Liver (tissue), 9 donors: ENCODE measurements around the gene GOLGA6D. TPM values are rescaled to one million over a fixed set of nuclear protein-coding genes. Genes with fewer than 3 reads are reported as not detected.

ENCODE experiments used
- DNase-seq: peaks from one replicate; pipeline ENCODE4 v3.0.0-alpha.2; 2017; ENCODE audit warnings: low spot score
- H3K27ac ChIP-seq, 2 donors: one replicate each; pipeline ENCODE4 v1.7.0; 2013; ENCODE audit warnings: inconsistent platforms in 2 of 2, low read length in 2 of 2, control low read depth in 1 of 2, low read depth in 1 of 2, mild to moderate bottlenecking in 1 of 2
- H3K27me3 ChIP-seq, 4 donors: one replicate each; pipeline versions ENCODE4 v1.6.1 to v1.7.0; 2013; ENCODE audit warnings: low read length in 3 of 4, inconsistent platforms in 1 of 4, mild to moderate bottlenecking in 1 of 4, moderate library complexity in 1 of 4; ENCODE audit not compliant: control insufficient read depth in 4 of 4, insufficient read depth in 4 of 4
- H3K36me3 ChIP-seq, 4 donors: one replicate each; pipeline versions ENCODE4 v1.6.1 to v1.7.0; 2013; ENCODE audit warnings: low read length in 3 of 4, mild to moderate bottlenecking in 3 of 4, low read depth in 1 of 4, moderate library complexity in 1 of 4; ENCODE audit not compliant: control insufficient read depth in 4 of 4, insufficient read depth in 3 of 4
- H3K4me1 ChIP-seq, 4 donors: one replicate each; pipeline versions ENCODE4 v1.6.1 to v1.7.0; 2013; ENCODE audit warnings: low read length in 3 of 4, mild to moderate bottlenecking in 3 of 4, moderate library complexity in 1 of 4; ENCODE audit not compliant: control insufficient read depth in 4 of 4, insufficient read depth in 4 of 4
- H3K4me3 ChIP-seq, 3 donors: one replicate each; pipeline versions ENCODE4 v1.6.1 to v1.7.0; 2013; ENCODE audit warnings: low read length in 3 of 3, control low read depth in 1 of 3, low read depth in 1 of 3, mild to moderate bottlenecking in 1 of 3
- H3K9ac ChIP-seq, 2 donors: one replicate each; pipeline ENCODE4 v1.7.0; 2013; ENCODE audit warnings: low read length in 2 of 2, mild to moderate bottlenecking in 2 of 2, moderate library complexity in 2 of 2, control low read depth in 1 of 2, low read depth in 1 of 2
- H3K9me3 ChIP-seq, 4 donors: one replicate each; pipeline versions ENCODE4 v1.6.1 to v1.7.0; 2013; ENCODE audit warnings: low read length in 3 of 4; ENCODE audit not compliant: control insufficient read depth in 4 of 4
- ATF3 ChIP-seq: IDR thresholded peaks from 2 replicates; pipeline ENCODE4 v1.6.1; 2016; ENCODE audit warnings: antibody characterized with exemption
- CTCF ChIP-seq: fragments of 150-350 bp; IDR thresholded peaks from 2 replicates; pipeline ENCODE4 v1.5.1; 2017; ENCODE audit warnings: improper control_type of control experiment, low read depth, low read length; ENCODE audit not compliant: missing input control
- EGR1 ChIP-seq, 2 donors: IDR thresholded peaks; 2 replicates each; pipeline ENCODE4 v1.6.1; 2016 to 2018; ENCODE audit warnings: antibody characterized with exemption in 2 of 2, low read depth in 2 of 2
- FOXA1 ChIP-seq: IDR thresholded peaks from 2 replicates; pipeline ENCODE4 v1.6.1; 2016; ENCODE audit warnings: antibody characterized with exemption
- FOXA2 ChIP-seq: IDR thresholded peaks from 2 replicates; pipeline ENCODE4 v1.6.1; 2016; ENCODE audit warnings: antibody characterized with exemption
- GABPA ChIP-seq, 2 donors: IDR thresholded peaks in 1 of 2; conservative IDR thresholded peaks in 1 of 2; 2 replicates each; pipeline ENCODE4 v1.6.1; 2016; ENCODE audit warnings: antibody characterized with exemption in 2 of 2, mild to moderate bottlenecking in 1 of 2, moderate library complexity in 1 of 2
- HNF4A ChIP-seq, 2 donors: conservative IDR thresholded peaks; 2 replicates each; pipeline ENCODE4 v1.6.1; 2016; ENCODE audit warnings: antibody characterized with exemption in 2 of 2, mild to moderate bottlenecking in 2 of 2
- HNF4G ChIP-seq: IDR thresholded peaks from 2 replicates; pipeline ENCODE4 v1.6.1; 2016; ENCODE audit warnings: antibody characterized with exemption
- JUND ChIP-seq, 2 donors: IDR thresholded peaks; 2 replicates each; pipeline ENCODE4 v1.6.1; 2016; ENCODE audit warnings: antibody characterized with exemption in 2 of 2
- MAX ChIP-seq: IDR thresholded peaks from 2 replicates; pipeline ENCODE4 v1.6.1; 2016; ENCODE audit warnings: antibody characterized with exemption
- NR2F2 ChIP-seq: IDR thresholded peaks from 2 replicates; pipeline ENCODE4 v1.6.1; 2016; ENCODE audit warnings: antibody characterized with exemption
- RAD21 ChIP-seq, 2 donors: IDR thresholded peaks; 2 replicates each; pipeline ENCODE4 v1.6.1; 2016; ENCODE audit warnings: antibody characterized with exemption in 2 of 2, mild to moderate bottlenecking in 2 of 2
- REST ChIP-seq: IDR thresholded peaks from 2 replicates; pipeline ENCODE4 v1.6.1; 2016; ENCODE audit warnings: antibody characterized with exemption, mild to moderate bottlenecking
- RXRA ChIP-seq, 2 donors: IDR thresholded peaks; 2 replicates each; pipeline ENCODE4 v1.6.1; 2017 to 2018; ENCODE audit warnings: antibody characterized with exemption in 2 of 2, mild to moderate bottlenecking in 1 of 2
- SP1 ChIP-seq: IDR thresholded peaks from 2 replicates; pipeline ENCODE4 v1.6.1; 2018; ENCODE audit warnings: antibody characterized with exemption, mild to moderate bottlenecking
- TAF1 ChIP-seq: conservative IDR thresholded peaks from 2 replicates; pipeline ENCODE4 v1.6.1; 2016; ENCODE audit warnings: antibody characterized with exemption, mild to moderate bottlenecking
- YY1 ChIP-seq: IDR thresholded peaks from 2 replicates; pipeline ENCODE4 v1.6.1; 2016; ENCODE audit warnings: antibody characterized with exemption, mild to moderate bottlenecking
- ZBTB33 ChIP-seq: IDR thresholded peaks from 2 replicates; pipeline ENCODE4 v1.6.1; 2016; ENCODE audit warnings: antibody characterized with exemption
- WGBS: extraction: QIAGEN DNeasy Blood & Tissue Kit; methylation state at CpG from one replicate; pipeline ENCODE4 v1.1.7; 2013; 5-methylcytosine and 5-hydroxymethylcytosine counted together
- polyA plus RNA-seq, 2 donors: library from polyadenylated mRNA; stranded (reverse) in 1 of 2; unstranded in 1 of 2; fragments of 200-250 nt in 1 of 2; fragments of >200 nt in 1 of 2; fragmentation: Nextera tagmentation in 1 of 2; extraction: Ambion mirVana in 1 of 2; gene quantifications; one replicate each; pipeline versions ENCODE4 v1.2.1 to v1.2.3, GENCODE V29; 2013 to 2015
- total RNA-seq, 2 donors: library from RNA; depleted of rRNA; stranded (reverse); fragments of >200 nt; gene quantifications; one replicate each; pipeline ENCODE4 v1.2.3, GENCODE V29; 2014
- donor health status: healthy.
- donor health status: healthy.
- donor health status: healthy.
- donor health status: healthy.
- donor health status: healthy.

The GOLGA6D gene
- total and polyA plus RNA-seq, 4 donors: 0.02 to 0.08 (median 0.05) TPM

GRCh38 chr15:75234191-75234810 lies 48.3 kb upstream of the GOLGA6D start:
- 85% methylated on average over 5 of the region's 5 CpGs for WGBS
- Histone ChIP-seq H3K9ac (no peak overlapping the region), H3K9me3 (no peaks in the 10 kb centered on the region), H3K27me3 (peaks cover 0 to 6% (median 0%) of the 10 kb centered on the region in 4 donors), H3K4me3 (no peak overlapping the region), H3K27ac (no peak overlapping the region), H3K36me3 (no peaks in the 10 kb centered on the region), H3K4me1 (peaks cover 0 to 2% (median 0%) of the 10 kb centered on the region in 4 donors)
- TF ChIP-seq NR2F2 (no peak), GABPA (IDR thresholded peaks at IDR 0.05 in 1 of 2, conservative IDR thresholded peaks at IDR 0.05 in 1 of 2) (no peak), JUND (IDR thresholded peaks at IDR 0.05) (no peak), HNF4G (no peak), MAX (no peak), TAF1 (no peak), RXRA (IDR thresholded peaks at IDR 0.05) (no peak), SP1 (no peak), ZBTB33 (no peak), ATF3 (no peak), YY1 (no peak), FOXA2 (no peak), FOXA1 (no peak), CTCF (no peak), REST (no peak), RAD21 (IDR thresholded peaks at IDR 0.05) (no peak), EGR1 (IDR thresholded peaks at IDR 0.05; ENCODE audit: low read depth in 2 of 2) (no peak), HNF4A (conservative IDR thresholded peaks at IDR 0.05) (no peak)
- no peak for DNase-seq
